ENCODE results near the gene C1orf159.

DNA sequence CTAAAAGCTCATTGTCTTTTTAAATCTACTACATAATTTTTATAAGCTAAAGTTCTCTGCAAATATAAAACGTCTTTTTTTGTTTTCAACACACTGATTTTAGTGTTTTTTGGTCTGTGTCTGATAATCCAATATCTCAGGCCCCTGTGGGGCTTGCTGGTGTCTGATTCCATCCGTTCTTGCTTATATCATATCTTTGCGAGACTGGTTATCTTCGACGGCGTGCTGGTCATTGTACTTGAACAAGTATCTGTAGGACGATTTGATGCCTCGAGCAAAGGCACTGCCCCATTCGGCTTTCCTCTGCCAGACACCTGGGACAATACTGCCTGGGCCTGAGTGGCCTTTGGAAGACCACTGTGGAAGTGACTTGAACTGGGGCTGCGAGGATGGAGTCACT is 39.4 kb upstream of the C1orf159 start:
- TF ChIP-seq, protein P1, sequence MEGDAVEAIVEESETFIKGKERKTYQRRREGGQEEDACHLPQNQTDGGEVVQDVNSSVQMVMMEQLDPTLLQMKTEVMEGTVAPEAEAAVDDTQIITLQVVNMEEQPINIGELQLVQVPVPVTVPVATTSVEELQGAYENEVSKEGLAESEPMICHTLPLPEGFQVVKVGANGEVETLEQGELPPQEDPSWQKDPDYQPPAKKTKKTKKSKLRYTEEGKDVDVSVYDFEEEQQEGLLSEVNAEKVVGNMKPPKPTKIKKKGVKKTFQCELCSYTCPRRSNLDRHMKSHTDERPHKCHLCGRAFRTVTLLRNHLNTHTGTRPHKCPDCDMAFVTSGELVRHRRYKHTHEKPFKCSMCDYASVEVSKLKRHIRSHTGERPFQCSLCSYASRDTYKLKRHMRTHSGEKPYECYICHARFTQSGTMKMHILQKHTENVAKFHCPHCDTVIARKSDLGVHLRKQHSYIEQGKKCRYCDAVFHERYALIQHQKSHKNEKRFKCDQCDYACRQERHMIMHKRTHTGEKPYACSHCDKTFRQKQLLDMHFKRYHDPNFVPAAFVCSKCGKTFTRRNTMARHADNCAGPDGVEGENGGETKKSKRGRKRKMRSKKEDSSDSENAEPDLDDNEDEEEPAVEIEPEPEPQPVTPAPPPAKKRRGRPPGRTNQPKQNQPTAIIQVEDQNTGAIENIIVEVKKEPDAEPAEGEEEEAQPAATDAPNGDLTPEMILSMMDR (IDR thresholded peaks at IDR 0.05), result no peak
- no peak for TF ChIP-seq POLR2A (IDR thresholded peaks at IDR 0.05)
